Esophagus squamous epithelium (tissue), 5 donors: ENCODE measurements around the gene FGF11. TPM values are rescaled to one million over a fixed set of nuclear protein-coding genes. Genes with fewer than 3 reads are reported as not detected.

Experiments used
- DNase-seq: peaks from one replicate; lab custom pipeline; 2025; lab: John Stamatoyannopoulos, UW
- H3K27ac ChIP-seq, 4 donors: fragments of 200-600 bp; sonication (generic); one replicate each; pipeline ENCODE4 v1.5.1; 2016 to 2019; ENCODE audit warnings: mild to moderate bottlenecking in 1 of 4
- H3K27me3 ChIP-seq, 4 donors: fragments of 200-600 bp; sonication (generic); 1 replicate in 3 of 4; 2 replicates in 1 of 4; pipeline versions ENCODE4 v1.5.1 to v1.6.0; 2017 to 2021; ENCODE audit warnings: antibody characterized with exemption in 1 of 4
- H3K36me3 ChIP-seq, 3 donors: fragments of 200-600 bp; sonication (generic); one replicate each; pipeline ENCODE4 v1.5.1; 2016 to 2019
- H3K4me1 ChIP-seq, 3 donors: fragments of 200-600 bp; sonication (generic); one replicate each; pipeline ENCODE4 v1.5.1; 2017 to 2019
- H3K4me3 ChIP-seq, 4 donors: fragments of 200-600 bp; sonication (generic); 1 replicate in 3 of 4; 2 replicates in 1 of 4; pipeline ENCODE4 v1.5.1; 2016 to 2019; ENCODE audit warnings: mild to moderate bottlenecking in 2 of 4, moderate library complexity in 1 of 4
- H3K9me3 ChIP-seq, 3 donors: fragments of 200-600 bp; sonication (generic); one replicate each; pipeline ENCODE4 v1.5.1; 2016 to 2019
- CTCF ChIP-seq, 6 experiments: fragments of 450-650 bp in 4 of 6; fragments of 200-600 bp in 2 of 6; sonication (generic) in 2 of 6; IDR thresholded peaks; one replicate each; pipeline ENCODE4 v1.5.1; 2016 to 2019; ENCODE audit warnings: antibody characterized with exemption in 6 of 6, mild to moderate bottlenecking in 4 of 6, moderate library complexity in 4 of 6
- POLR2A ChIP-seq, 4 donors: fragments of 450-650 bp; IDR thresholded peaks; one replicate each; pipeline ENCODE4 v1.6.1; 2017; ENCODE audit warnings: antibody characterized with exemption in 4 of 4, mild to moderate bottlenecking in 4 of 4, moderate library complexity in 3 of 4
- WGBS, 2 donors: methylation state at CpG; one replicate each; pipeline ENCODE4 v1.1.5; 2018; 5-methylcytosine and 5-hydroxymethylcytosine counted together
- intact Hi-C: fragments of 100-400 bp; cut with DNase I; formaldehyde crosslinking; loops from one replicate; pipeline ENCODE4 v1.15.0; 2022
- total RNA-seq, 4 donors: library from RNA; depleted of rRNA; stranded (reverse); fragments of >200 nt; gene quantifications; one replicate each; pipeline ENCODE4 v1.1.0, GENCODE V29; 2016
- donor health status: DM: yes; HTN: yes; CAD: no.

FGF11 gene
- total RNA-seq, 4 donors from 2014 or later = 2.7 to 18.1 (median 6.1) TPM

GRCh38 chr17:7429722-7430121 is 9.6 kb upstream of the FGF11 start:
- Histone ChIP-seq H3K4me1 (peaks cover 0 to 3% (median 1%) of the 10 kb centered on the region in 3 donors), H3K27me3 (peaks cover 0 to 5% (median 0%) of the 10 kb centered on the region in 4 donors), H3K36me3 (no peaks in the 10 kb centered on the region), H3K4me3 (no peak overlapping the region), H3K27ac (no peak overlapping the region), H3K9me3 (no peaks in the 10 kb centered on the region)
- WGBS, 2 donors = 93 to 98% methylated on average over 7 to 8 of the region's 10 CpGs
- no peak for DNase-seq
- TF ChIP-seq POLR2A (IDR thresholded peaks at IDR 0.05) (no peak), CTCF (IDR thresholded peaks at IDR 0.05) (no peak)
- intact Hi-C loops = no loop called here

GRCh38 chr17:7431231-7431630 is 8.1 kb upstream of the FGF11 start:
- H3K9me3 ChIP-seq = no peaks in the 10 kb centered on the region
- no peaks in the 10 kb centered on the region for H3K36me3 ChIP-seq
- H3K27me3 ChIP-seq = peaks cover 0 to 17% (median 0%) of the 10 kb centered on the region in 4 donors
- peaks cover 5 to 16% (median 13%) of the 10 kb centered on the region in 3 donors for H3K4me1 ChIP-seq
- intact Hi-C loops = no loop called here
- H3K27ac ChIP-seq = no peak overlapping the region
- TF ChIP-seq CTCF (IDR thresholded peaks at IDR 0.05) (no peak), POLR2A (IDR thresholded peaks at IDR 0.05) (no peak)
- 64% methylated on average over 1 of the region's 1 CpG; no CpG with 5 or more reads in 1 of the 2 donors for WGBS, 2 donors
- DNase-seq = no peak
- no peak overlapping the region for H3K4me3 ChIP-seq

- Histone ChIP-seq H3K27me3 (peaks cover 0 to 22% (median 0%) of the 10 kb centered on the region in 4 donors), H3K4me3 (no peak overlapping the region), H3K36me3 (no peaks in the 10 kb centered on the region), H3K9me3 (no peaks in the 10 kb centered on the region), H3K27ac (no peak overlapping the region), H3K4me1 (peaks cover 15 to 27% (median 22%) of the 10 kb centered on the region in 3 donors)
- TF ChIP-seq CTCF (IDR thresholded peaks at IDR 0.05) (no peak), POLR2A (IDR thresholded peaks at IDR 0.05) (no peak)
- no peak for DNase-seq
- 90 to 100% methylated on average over 2 to 9 of the region's 11 CpGs for WGBS, 2 donors
- intact Hi-C loops = no loop called here
These were observed 7.0 kb upstream of the FGF11 start for GRCh38 chr17:7432296-7432695.

GRCh38 chr17:7435676-7436555 is 3.4 kb upstream of the FGF11 start:
- Histone ChIP-seq H3K4me3 (peak overlapping the region; percentile 38 to 80 (median 60)), H3K9me3 (no peaks in the 10 kb centered on the region), H3K4me1 (peaks cover 49 to 63% (median 54%) of the 10 kb centered on the region in 3 donors), H3K27me3 (peaks cover 0 to 58% (median 5%) of the 10 kb centered on the region in 4 donors), H3K36me3 (no peaks in the 10 kb centered on the region), H3K27ac (peak overlapping the region; percentile 92 to 94 (median 94))
- intact Hi-C loops = loop anchor here (5.0 kb wide), 1 partner anchor 79 kb away; the partner anchor contains the start of gene TMEM95
- DNase-seq = no peak
- WGBS, 2 donors = 2 to 11% methylated on average over 9 to 39 of the region's 49 CpGs
- TF ChIP-seq CTCF (IDR thresholded peaks at IDR 0.05) (peak in 4 of 6 experiments; percentile 13 to 30 (median 20)), POLR2A (IDR thresholded peaks at IDR 0.05) (peak in 1 of 4 donors; percentile 13)
